Measurements from ENCODE around the gene FHIP2A.

The FHIP2A gene

DNA sequence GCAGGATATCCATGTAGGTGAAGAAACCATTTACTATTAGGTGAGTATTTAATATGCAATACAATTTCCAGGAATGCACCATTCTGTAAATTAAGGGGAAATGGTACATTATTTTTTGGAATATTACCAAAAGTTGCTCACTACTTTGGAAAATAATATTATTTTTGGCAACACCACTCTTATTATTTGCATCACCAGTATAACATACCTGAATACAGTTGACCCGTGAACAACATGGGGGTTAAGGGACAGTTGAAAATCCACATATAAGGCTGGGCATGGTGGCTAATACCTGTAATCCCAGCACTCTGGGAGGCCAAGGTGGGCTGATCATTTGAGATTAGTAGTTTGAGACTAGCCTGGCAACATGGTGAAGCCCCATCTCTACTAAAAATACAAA is 21.2 kb upstream of the FHIP2A start:
- no peak for DNase-seq
- H3K36me3 ChIP-seq: no peaks in the 10 kb centered on the region
- no peaks in the 10 kb centered on the region for H3K27me3 ChIP-seq
- no peak overlapping the region for H3K4me3 ChIP-seq (ENCODE audit: low read depth, low read length)
- TF ChIP-seq, protein P1, sequence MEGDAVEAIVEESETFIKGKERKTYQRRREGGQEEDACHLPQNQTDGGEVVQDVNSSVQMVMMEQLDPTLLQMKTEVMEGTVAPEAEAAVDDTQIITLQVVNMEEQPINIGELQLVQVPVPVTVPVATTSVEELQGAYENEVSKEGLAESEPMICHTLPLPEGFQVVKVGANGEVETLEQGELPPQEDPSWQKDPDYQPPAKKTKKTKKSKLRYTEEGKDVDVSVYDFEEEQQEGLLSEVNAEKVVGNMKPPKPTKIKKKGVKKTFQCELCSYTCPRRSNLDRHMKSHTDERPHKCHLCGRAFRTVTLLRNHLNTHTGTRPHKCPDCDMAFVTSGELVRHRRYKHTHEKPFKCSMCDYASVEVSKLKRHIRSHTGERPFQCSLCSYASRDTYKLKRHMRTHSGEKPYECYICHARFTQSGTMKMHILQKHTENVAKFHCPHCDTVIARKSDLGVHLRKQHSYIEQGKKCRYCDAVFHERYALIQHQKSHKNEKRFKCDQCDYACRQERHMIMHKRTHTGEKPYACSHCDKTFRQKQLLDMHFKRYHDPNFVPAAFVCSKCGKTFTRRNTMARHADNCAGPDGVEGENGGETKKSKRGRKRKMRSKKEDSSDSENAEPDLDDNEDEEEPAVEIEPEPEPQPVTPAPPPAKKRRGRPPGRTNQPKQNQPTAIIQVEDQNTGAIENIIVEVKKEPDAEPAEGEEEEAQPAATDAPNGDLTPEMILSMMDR (IDR thresholded peaks at IDR 0.05; ENCODE audit: low read depth, low read length): no peak
- H3K4me1 ChIP-seq: no peaks in the 10 kb centered on the region
- H3K9me3 ChIP-seq: no peaks in the 10 kb centered on the region

DNA sequence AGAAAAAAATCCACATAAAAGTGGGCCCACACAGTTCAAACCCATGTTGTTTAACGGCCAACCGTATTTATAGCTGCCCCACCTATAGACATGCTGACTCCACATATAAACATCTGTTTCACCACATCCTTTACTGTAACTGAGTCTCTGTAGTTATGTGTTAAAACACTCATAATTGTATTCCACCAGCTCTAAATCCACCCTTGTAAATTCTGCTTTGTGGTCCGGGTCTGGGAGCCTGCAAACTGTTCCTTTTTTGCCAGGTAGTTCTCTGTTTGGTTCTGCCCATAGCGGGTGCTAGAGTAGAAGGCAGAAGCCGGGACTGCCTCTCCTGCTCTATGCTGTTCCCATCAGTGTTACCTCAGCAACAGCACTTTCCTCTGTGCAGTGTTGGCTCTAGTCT is 20.2 kb upstream of the FHIP2A start:
- no peaks in the 10 kb centered on the region for H3K36me3 ChIP-seq
- no peak for DNase-seq
- no peak overlapping the region for H3K4me3 ChIP-seq (ENCODE audit: low read depth, low read length)
- no peaks in the 10 kb centered on the region for H3K27me3 ChIP-seq
- H3K9me3 ChIP-seq: no peaks in the 10 kb centered on the region
- H3K4me1 ChIP-seq: no peaks in the 10 kb centered on the region
- TF ChIP-seq, protein P1 (IDR thresholded peaks at IDR 0.05; ENCODE audit: low read depth, low read length): no peak

- no peak overlapping the region for H3K4me3 ChIP-seq (ENCODE audit: low read depth, low read length)
- H3K4me1 ChIP-seq: no peaks in the 10 kb centered on the region
- H3K9me3 ChIP-seq: no peaks in the 10 kb centered on the region
- no peak for DNase-seq
- TF ChIP-seq, protein P1 (IDR thresholded peaks at IDR 0.05; ENCODE audit: low read depth, low read length): no peak
- H3K27me3 ChIP-seq: no peaks in the 10 kb centered on the region
- H3K36me3 ChIP-seq: no peaks in the 10 kb centered on the region
Measured at GRCh38 chr10:114802177-114802576, 19.4 kb upstream of the FHIP2A start.

GRCh38 chr10:114806562-114807391 is 14.8 kb upstream of the FHIP2A start:
- TF ChIP-seq, protein P1 (IDR thresholded peaks at IDR 0.05; ENCODE audit: low read depth, low read length): no peak
- H3K9me3 ChIP-seq: no peaks in the 10 kb centered on the region
- no peak overlapping the region for H3K4me3 ChIP-seq (ENCODE audit: low read depth, low read length)
- no peaks in the 10 kb centered on the region for H3K36me3 ChIP-seq
- H3K27me3 ChIP-seq: no peaks in the 10 kb centered on the region
- no peak for DNase-seq
- H3K4me1 ChIP-seq: no peaks in the 10 kb centered on the region; the same call in 1 of the 2 replicates

- Histone ChIP-seq H3K27me3 (no peaks in the 10 kb centered on the region), H3K36me3 (no peaks in the 10 kb centered on the region), H3K4me1 (no peaks in the 10 kb centered on the region; the same call in 1 of the 2 replicates), H3K4me3 (ENCODE audit: low read depth, low read length) (no peak overlapping the region), H3K9me3 (no peaks in the 10 kb centered on the region)
- no peak for DNase-seq
- TF ChIP-seq, protein P1 (IDR thresholded peaks at IDR 0.05; ENCODE audit: low read depth, low read length): no peak
Measured at GRCh38 chr10:114808982-114809381, 12.6 kb upstream of the FHIP2A start.

DNA sequence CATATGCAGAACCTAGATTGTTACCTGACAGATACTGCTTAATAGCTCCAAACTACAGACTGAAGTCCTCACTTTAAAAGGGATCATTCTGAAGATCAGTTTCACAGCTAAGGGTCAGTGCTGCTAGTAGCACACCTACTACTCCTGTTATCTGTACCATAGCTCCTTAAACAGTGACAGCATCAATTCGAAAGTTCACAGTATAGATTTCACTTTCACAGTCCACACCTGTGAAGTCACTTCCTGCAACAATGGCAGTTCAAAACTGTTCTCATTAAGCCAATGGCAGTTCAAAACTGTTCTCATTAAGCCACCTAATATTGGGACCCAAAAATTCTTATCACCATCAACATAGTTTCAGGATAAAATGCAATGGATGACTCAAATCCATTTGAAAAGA is 10.7 kb upstream of the FHIP2A start:
- Histone ChIP-seq H3K9me3 (no peaks in the 10 kb centered on the region), H3K4me3 (ENCODE audit: low read depth, low read length) (no peak overlapping the region), H3K27me3 (no peaks in the 10 kb centered on the region), H3K4me1 (no peaks in the 10 kb centered on the region; the same call in 1 of the 2 replicates), H3K36me3 (no peaks in the 10 kb centered on the region)
- no peak for DNase-seq
- TF ChIP-seq, protein P1 (IDR thresholded peaks at IDR 0.05; ENCODE audit: low read depth, low read length): no peak

Measured in BE2C (cell line).